T1000 (cell line): ENCODE results near the gene STXBP5.

ENCODE experiments used
- DNase-seq: peaks from one replicate; lab custom pipeline; 2025; ENCODE audit warnings: mixed read lengths; lab: John Stamatoyannopoulos, UW

STXBP5 gene

DNA sequence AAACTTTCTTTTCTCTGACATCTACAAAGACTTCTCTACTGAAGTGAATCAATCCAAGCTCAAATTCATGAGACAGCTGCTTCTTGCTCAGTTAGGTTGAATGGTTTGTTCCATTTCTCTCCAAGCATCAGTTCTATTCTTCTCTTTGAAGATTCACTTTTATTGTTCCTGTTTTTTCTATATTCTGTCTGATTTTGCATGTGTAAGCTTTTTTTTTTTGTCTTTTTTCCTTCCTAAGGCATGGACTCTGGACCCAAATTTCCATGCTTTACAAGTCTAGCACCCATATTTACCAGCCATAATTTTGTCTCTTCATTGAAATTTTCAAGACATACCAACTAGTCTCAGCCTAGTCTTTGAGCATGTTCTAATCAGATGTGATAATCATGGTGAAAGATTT lies 25.9 kb upstream of the STXBP5 start:
- DNase-seq: no peak

DNA sequence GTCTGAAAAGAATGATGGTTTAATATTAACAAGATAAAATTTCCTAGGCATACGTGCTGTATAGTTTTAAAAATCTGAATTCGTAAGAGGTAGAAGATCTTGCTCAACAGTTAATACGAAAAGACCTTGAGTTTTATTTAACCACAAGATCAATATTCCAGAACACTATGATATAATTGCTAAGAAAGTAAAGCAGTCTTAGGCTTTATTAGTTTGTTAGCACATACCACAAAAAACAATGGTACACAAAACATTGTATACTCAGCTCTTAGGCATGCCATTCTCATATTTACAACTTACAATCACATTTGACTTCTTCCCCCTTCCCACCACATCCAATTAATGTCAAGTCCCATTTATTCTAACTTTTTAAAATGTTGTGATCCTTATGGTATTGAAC lies 24.4 kb upstream of the STXBP5 start:
- no peak for DNase-seq

- no peak for DNase-seq
Measured at GRCh38 chr6:147180926-147181325, 23.3 kb upstream of the STXBP5 start.

GRCh38 chr6:147184379-147184778 lies 19.8 kb upstream of the STXBP5 start:
- no peak for DNase-seq

DNA sequence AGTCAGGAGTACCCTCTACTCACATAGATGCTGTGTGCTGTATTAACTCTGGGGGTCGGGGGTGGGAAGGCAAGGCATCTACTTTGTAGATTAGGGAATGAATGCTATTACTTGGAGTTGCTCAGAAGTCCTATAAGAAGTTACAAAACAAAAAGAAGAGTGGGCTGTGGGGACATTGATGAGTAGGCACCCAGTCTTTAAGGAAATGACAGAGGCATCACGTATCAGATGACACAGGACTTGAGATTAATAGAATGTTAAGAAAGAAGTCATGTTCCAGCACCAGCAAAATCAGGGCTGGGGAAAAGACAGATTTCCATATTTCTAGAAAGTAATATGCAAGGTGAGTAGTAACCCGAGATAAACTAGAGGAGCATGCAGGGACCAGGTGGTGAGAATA lies 19.0 kb upstream of the STXBP5 start:
- DNase-seq: no peak

DNA sequence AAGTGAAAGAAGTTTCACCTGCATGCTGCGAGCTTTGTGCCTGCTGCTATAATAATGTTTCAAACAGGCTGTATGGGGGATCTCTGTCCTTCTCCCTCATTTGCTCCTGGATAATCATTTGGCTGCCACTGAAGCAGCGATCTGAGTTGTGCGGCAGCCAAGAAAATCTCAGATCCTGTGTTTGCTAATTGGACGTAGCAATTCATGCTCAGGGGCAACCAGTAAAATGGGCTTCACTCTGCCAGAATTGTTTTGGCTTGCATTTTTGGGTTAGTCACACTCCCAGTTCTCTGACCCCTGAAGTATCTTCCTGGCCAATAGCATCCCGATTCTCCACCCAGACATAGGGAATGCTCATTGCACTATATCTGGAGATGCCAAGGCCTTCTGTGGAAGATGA lies 13.7 kb upstream of the STXBP5 start:
- DNase-seq: no peak

GRCh38 chr6:147192278-147192911 lies 11.8 kb upstream of the STXBP5 start:
- no peak for DNase-seq

- DNase-seq: no peak
Measured at GRCh38 chr6:147194652-147195411, 9.4 kb upstream of the STXBP5 start.

DNA sequence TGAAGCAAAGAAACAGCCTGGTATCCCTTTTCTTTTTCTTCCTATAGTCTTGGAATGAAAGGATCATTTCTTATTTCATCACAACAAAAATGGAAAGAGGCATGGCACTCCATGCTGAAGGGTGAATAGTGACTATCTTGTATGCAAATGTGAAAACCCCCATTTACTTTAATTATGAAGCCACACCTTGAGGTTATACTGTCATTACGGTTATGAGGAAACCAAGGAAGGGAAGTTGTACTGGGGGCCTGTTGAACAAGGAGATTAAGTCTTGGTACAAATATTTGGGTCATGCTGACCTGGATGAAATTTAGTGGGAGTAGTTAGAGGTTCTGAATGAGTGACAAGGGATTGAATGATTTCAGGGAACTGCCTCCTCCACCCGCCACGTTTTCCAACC lies 8.7 kb upstream of the STXBP5 start:
- DNase-seq: no peak

- no peak for DNase-seq
Measured at GRCh38 chr6:147195987-147196386, 8.2 kb upstream of the STXBP5 start.

DNA sequence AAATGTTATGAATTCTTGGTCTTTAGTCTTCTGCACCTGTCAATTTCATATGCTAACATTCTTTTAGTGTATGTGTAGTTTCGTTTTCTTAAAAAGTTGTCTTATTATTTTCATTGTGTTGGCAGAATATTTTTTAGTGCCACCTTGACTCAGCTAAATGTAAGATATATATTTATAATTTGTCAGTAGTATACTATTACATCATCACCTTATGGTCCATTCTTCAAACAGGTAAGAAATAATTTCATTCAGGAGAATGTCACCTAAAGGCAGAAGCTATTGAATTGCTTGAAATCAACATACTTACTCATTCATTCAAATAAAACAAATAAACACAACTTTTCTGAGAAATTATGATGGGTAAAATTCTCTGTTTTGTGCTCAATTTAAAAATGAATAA lies 3.5 kb upstream of the STXBP5 start:
- no peak for DNase-seq

- no peak for DNase-seq
Measured at GRCh38 chr6:147201885-147202515, 2.2 kb upstream of the STXBP5 start.

DNA sequence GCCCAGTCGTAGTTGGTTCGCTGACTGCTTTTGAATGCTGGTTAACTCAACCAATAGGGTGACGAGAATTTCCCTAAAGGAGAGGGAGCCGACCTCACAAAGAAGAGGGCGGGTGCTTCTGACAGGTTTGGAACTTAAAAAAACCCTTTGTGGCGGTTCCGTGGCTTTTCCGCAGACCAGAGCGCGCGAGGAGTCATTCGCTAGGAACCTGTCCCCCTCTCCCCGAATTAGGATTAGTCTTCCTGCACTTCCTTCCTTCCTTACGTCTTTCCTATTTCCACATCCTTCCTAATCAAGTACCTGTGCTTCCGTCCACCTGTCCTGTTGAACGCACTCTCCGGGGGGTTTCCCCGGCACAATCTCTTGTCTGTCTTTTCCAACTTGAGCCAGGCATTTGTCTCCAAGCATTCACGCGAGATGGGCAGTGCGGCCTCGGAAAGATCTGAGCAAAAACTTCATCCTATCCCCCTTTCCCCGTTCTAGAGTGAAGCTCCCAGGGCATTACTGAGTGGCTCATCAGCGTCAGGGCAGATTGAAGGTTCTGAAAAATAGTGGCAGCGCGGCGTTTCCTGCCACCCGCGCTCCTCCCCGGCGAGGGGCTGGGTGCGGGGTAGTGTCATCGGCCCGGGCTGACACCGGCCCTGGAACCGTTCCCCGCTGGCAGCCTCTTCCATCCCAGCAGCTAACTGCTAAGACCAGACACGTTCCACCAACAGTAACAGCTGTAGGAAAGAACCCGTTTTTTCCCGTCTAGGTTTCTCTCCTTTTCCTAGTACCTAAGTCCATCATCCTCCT lies 1.5 kb upstream of the STXBP5 start:
- peak; percentile 60 for DNase-seq

GRCh38 chr6:147203311-147204059 lies 732 bp upstream of the STXBP5 start:
- peak; percentile 54 for DNase-seq

DNA sequence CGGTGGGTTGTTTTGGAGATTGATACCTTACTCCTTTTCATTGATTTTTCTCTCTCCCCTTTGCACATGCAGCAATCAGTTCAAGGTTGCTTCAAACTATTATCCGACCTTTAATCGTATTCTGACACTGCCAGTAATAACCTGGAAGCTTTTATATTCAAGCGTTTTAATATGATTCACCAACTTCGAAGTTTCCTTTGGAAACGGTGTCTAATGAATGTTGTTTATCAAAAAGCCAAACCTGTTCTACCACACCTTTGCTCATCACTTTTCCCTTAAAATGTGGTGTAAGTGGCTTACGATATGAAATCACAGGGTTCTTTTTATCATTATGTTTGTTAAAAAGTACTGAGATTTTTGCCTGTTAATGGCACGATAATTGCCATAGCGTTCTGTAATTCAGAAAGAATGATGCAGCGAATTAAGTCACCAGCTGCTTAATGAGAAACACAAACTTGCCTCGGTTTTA lies 660 bp downstream of the STXBP5 start:
- DNase-seq: no peak

DNA sequence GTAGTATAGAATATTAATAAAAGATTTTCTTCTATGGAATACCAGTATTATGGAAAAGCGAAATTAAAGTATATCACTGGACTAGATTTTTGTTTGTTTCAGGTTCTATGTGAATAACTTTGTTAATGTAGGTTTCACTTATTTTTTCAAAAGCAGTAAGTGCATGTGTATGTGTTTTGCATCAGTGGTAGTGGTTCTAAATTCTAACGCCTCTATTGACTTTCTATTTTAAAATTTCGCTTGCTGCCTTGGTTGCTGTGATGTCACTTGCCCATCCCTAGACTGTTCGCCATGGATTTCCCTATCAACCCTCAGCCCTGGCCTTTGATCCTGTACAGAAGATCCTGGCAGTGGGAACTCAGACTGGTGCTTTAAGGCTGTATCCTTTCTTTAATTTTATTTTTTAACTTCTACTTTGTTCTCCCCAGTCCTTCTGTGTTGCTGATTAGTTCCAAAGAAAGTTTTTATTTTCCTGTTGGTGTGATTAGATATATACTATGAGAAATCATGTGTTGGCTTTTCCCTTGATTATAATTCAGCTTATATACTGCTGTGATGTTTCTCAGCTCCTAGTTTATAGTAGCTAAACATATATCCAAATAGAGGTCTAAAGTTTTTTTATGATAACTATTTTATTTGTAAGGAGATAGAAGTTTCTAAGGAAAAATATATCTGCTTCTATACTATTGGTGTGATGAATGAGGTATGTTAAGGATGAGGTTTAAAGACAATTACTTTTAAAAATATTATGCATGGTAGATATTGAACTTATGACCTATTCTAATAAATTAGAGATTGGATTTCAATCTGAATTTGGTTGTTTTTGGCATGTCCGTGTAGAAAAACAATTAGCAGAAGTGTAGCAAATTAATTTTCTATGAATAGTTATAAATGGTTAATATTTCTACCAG lies 1.7 kb downstream of the STXBP5 start:
- DNase-seq: no peak

DNA sequence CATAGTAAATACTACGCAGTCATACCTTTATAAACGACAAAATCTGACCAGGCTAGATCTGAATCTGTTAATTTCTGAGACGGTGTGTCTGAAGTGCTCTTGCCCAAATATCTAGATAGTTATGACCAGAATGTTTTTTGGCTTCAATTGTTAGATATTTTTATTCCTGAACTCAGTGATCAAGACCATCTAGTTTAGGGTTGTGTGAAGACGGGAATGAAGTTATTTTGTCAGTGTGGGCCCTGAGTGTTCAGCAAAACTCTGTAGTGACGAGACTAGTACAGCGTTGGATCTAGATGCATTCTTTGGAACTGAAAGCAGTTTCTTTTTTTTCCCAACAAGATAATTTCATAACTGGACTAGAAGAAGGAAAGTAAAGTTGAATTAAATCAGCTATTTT lies 3.1 kb downstream of the STXBP5 start:
- DNase-seq: no peak

- DNase-seq: no peak
Measured at GRCh38 chr6:147207837-147208754, 3.9 kb downstream of the STXBP5 start.

GRCh38 chr6:147209762-147210449 lies 5.7 kb downstream of the STXBP5 start:
- DNase-seq: no peak
